Measurements from ENCODE around the gene UST.

The UST gene

GRCh38 chr6:148932208-148932607 is 185.4 kb downstream of the UST start:
- TF ChIP-seq ZFX (IDR thresholded peaks at IDR 0.05): no peak
- TF ChIP-seq, protein P1, sequence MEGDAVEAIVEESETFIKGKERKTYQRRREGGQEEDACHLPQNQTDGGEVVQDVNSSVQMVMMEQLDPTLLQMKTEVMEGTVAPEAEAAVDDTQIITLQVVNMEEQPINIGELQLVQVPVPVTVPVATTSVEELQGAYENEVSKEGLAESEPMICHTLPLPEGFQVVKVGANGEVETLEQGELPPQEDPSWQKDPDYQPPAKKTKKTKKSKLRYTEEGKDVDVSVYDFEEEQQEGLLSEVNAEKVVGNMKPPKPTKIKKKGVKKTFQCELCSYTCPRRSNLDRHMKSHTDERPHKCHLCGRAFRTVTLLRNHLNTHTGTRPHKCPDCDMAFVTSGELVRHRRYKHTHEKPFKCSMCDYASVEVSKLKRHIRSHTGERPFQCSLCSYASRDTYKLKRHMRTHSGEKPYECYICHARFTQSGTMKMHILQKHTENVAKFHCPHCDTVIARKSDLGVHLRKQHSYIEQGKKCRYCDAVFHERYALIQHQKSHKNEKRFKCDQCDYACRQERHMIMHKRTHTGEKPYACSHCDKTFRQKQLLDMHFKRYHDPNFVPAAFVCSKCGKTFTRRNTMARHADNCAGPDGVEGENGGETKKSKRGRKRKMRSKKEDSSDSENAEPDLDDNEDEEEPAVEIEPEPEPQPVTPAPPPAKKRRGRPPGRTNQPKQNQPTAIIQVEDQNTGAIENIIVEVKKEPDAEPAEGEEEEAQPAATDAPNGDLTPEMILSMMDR (conservative IDR thresholded peaks at IDR 0.05): no peak
- no peak overlapping the region for H3K27ac ChIP-seq

GRCh38 chr6:148932731-148933130 is 185.9 kb downstream of the UST start:
- TF ChIP-seq, protein P1 (conservative IDR thresholded peaks at IDR 0.05): no peak
- TF ChIP-seq ZFX (IDR thresholded peaks at IDR 0.05): no peak
- H3K27ac ChIP-seq: no peak overlapping the region

DNA sequence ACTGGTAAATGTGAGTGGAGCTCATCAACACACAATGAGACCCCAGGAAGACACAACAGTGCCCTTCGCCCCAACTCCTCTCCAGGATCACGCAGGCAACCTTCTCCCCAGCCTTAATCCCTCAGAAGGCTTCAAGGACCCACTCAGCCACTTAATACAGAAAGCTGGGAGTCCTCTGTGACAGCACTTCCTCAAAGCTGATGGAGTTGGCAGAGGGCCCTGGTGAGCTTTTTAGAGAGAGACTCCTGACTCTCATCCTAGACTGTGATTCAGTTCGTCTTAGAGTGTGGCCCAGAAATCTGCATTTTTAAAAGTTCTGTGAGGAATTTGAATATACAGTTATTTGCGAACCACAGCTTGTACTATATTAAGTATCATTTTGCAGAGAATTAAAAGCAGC is 187.7 kb downstream of the UST start:
- H3K27ac ChIP-seq: no peak overlapping the region
- TF ChIP-seq, protein P1 (conservative IDR thresholded peaks at IDR 0.05): no peak
- TF ChIP-seq ZFX (IDR thresholded peaks at IDR 0.05): no peak

- no peak overlapping the region for H3K27ac ChIP-seq
- TF ChIP-seq, protein P1 (conservative IDR thresholded peaks at IDR 0.05): no peak
- no peak for TF ChIP-seq ZFX (IDR thresholded peaks at IDR 0.05)
Observed at GRCh38 chr6:148934961-148935360, 188.1 kb downstream of the UST start.

- no peak overlapping the region for H3K27ac ChIP-seq
- TF ChIP-seq, protein P1 (conservative IDR thresholded peaks at IDR 0.05): no peak
- TF ChIP-seq ZFX (IDR thresholded peaks at IDR 0.05): no peak
Observed at GRCh38 chr6:148935705-148936435, 189.0 kb downstream of the UST start.

GRCh38 chr6:148943451-148943850 is 196.6 kb downstream of the UST start:
- H3K27ac ChIP-seq: no peak overlapping the region
- TF ChIP-seq, protein P1 (conservative IDR thresholded peaks at IDR 0.05): no peak
- no peak for TF ChIP-seq ZFX (IDR thresholded peaks at IDR 0.05)

- no peak for TF ChIP-seq ZFX (IDR thresholded peaks at IDR 0.05)
- TF ChIP-seq, protein P1 (conservative IDR thresholded peaks at IDR 0.05): no peak
- H3K27ac ChIP-seq: no peak overlapping the region
Observed at GRCh38 chr6:148944608-148945007, 197.8 kb downstream of the UST start.

Measured in C4-2B (cell line).